Ascending aorta (tissue), 2 donors: ENCODE data around the gene KLHL14. TPM values are rescaled to one million over a fixed set of nuclear protein-coding genes. Genes with fewer than 3 reads are reported as not detected.

Experiments
- DNase-seq, 2 donors: peaks; one replicate each; pipeline ENCODE4 v3.0.0-alpha.2; 2019; ENCODE audit warnings: low spot score in 2 of 2
- H3K27ac ChIP-seq, 2 donors: fragments of 200-600 bp; sonication (generic); one replicate each; pipeline ENCODE4 v1.5.1; 2016 to 2017; ENCODE audit warnings: mild to moderate bottlenecking in 1 of 2
- H3K27me3 ChIP-seq: fragments of 200-600 bp; sonication (generic); one replicate; pipeline ENCODE4 v1.5.1; 2017
- H3K36me3 ChIP-seq, 2 donors: fragments of 200-600 bp; sonication (generic); one replicate each; pipeline ENCODE4 v1.5.1; 2016
- H3K4me1 ChIP-seq, 2 donors: fragments of 200-600 bp; sonication (generic); one replicate each; pipeline ENCODE4 v1.5.1; 2016 to 2017; ENCODE audit warnings: mild to moderate bottlenecking in 1 of 2
- H3K4me3 ChIP-seq, 2 donors: fragments of 200-600 bp; sonication (generic); one replicate each; pipeline ENCODE4 v1.5.1; 2016 to 2017; ENCODE audit warnings: mild to moderate bottlenecking in 1 of 2
- H3K9me3 ChIP-seq, 2 donors: fragments of 200-600 bp; sonication (generic); one replicate each; pipeline ENCODE4 v1.5.1; 2016
- intact Hi-C: fragments of 100-400 bp; cut with DNase I; formaldehyde crosslinking; loops from one replicate; pipeline ENCODE4 v1.15.1; 2023
- total RNA-seq: library from RNA; depleted of rRNA; stranded (reverse); fragments of >200 nt; gene quantifications from one replicate; pipeline ENCODE4 v1.1.0, GENCODE V29; 2016
- TF ChIP-seq, protein P1 (sequence below), 3 experiments: fragments of 200-600 bp in 2 of 3; fragments of 450-650 bp in 1 of 3; sonication (generic) in 2 of 3; IDR thresholded peaks; one replicate each; pipeline ENCODE4 v1.5.1; 2016 to 2019; ENCODE audit warnings: antibody characterized with exemption in 3 of 3, mild to moderate bottlenecking in 1 of 3, moderate library complexity in 1 of 3

The KLHL14 gene
- total RNA-seq, 1 donor from 2014 or later: not detected

DNA sequence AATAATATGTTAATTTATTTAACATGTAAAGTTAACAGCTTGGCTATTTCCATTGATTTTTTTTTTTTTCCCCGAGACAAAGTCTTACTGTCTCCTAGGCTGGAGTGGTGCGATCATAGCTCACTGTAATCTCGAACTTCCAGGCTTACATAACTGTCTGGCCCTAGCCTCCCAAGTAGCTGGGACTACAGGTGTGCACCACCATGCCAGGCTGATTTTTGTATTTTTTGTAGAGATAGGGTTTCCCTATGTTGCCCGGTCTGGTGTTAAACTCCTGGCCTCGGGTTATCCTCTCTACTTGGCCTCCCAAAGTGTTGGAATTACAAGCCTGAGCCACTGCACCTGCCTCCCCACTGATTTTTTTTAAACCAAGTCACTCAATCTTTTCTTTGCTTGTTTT, 32.5 kb upstream of the KLHL14 start:
- no peak overlapping the region for H3K27ac ChIP-seq
- TF ChIP-seq, protein P1, sequence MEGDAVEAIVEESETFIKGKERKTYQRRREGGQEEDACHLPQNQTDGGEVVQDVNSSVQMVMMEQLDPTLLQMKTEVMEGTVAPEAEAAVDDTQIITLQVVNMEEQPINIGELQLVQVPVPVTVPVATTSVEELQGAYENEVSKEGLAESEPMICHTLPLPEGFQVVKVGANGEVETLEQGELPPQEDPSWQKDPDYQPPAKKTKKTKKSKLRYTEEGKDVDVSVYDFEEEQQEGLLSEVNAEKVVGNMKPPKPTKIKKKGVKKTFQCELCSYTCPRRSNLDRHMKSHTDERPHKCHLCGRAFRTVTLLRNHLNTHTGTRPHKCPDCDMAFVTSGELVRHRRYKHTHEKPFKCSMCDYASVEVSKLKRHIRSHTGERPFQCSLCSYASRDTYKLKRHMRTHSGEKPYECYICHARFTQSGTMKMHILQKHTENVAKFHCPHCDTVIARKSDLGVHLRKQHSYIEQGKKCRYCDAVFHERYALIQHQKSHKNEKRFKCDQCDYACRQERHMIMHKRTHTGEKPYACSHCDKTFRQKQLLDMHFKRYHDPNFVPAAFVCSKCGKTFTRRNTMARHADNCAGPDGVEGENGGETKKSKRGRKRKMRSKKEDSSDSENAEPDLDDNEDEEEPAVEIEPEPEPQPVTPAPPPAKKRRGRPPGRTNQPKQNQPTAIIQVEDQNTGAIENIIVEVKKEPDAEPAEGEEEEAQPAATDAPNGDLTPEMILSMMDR (IDR thresholded peaks at IDR 0.05): no peak
- no peaks in the 10 kb centered on the region for H3K9me3 ChIP-seq
- intact Hi-C loops: no loop called here
- no peak overlapping the region for H3K4me3 ChIP-seq
- no peaks in the 10 kb centered on the region for H3K27me3 ChIP-seq
- H3K36me3 ChIP-seq: no peaks in the 10 kb centered on the region
- no peak for DNase-seq
- H3K4me1 ChIP-seq: no peaks in the 10 kb centered on the region

DNA sequence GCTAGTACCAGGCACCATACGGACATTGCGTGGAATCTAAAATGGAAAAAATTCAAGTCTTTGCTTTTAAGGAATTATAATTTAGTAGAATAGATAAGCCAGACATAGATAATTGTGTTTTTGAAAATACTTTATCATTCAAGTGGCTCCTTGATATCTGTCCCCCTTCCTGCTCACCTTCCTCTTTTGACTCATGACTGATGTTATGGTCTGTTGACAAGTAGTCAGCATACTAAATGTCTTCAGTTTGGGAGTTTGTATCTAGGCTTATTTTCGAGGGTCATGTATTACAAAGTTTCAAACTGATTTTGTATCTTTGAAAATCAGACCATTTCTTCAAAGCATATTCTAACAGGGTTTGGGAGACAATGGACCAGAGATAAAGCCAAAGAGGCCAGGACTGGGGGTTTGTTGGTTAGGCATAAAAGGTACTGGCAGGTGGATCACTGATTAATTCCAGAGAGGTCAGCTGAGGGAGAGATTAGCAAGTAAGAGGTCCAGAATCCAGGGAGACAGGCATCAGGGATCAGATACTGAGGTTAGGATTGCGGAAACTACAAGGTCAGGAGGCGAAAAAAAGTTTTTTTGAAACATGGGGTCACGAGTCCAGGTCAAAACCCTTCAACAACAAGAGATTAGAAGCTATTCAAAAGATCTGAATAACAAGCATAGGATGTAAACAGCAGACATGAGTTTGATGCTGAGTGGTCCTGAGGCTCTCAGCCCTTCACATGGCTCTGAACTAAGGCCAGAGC, 31.5 kb upstream of the KLHL14 start:
- DNase-seq: no peak
- Histone ChIP-seq H3K36me3 (no peaks in the 10 kb centered on the region), H3K4me3 (no peak overlapping the region), H3K9me3 (no peaks in the 10 kb centered on the region), H3K27me3 (no peaks in the 10 kb centered on the region), H3K4me1 (no peaks in the 10 kb centered on the region), H3K27ac (no peak overlapping the region)
- intact Hi-C loops: no loop called here
- TF ChIP-seq, protein P1 (IDR thresholded peaks at IDR 0.05): no peak

DNA sequence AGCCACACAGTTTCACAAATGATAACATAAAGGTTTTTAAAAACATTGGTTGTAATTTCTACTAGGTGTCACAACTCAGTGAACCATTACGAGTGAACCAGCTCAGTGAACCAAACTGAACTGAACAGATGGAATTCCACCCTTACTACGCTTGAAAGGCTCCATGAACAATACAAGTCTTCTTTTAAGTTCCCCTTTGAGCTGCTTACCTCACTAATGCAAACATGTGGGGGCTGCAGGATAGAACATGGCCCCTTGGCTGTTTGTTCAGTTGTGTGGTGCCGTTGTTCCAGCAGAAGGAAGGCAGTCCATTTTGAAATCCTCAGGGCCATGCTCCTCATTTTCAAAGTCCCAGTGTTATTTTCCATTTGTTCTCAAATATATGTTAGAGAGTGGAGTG, 30.7 kb upstream of the KLHL14 start:
- H3K9me3 ChIP-seq: no peaks in the 10 kb centered on the region
- H3K27ac ChIP-seq: no peak overlapping the region
- H3K36me3 ChIP-seq: no peaks in the 10 kb centered on the region
- DNase-seq: no peak
- intact Hi-C loops: no loop called here
- no peaks in the 10 kb centered on the region for H3K27me3 ChIP-seq
- TF ChIP-seq, protein P1 (IDR thresholded peaks at IDR 0.05): no peak
- H3K4me1 ChIP-seq: no peaks in the 10 kb centered on the region
- no peak overlapping the region for H3K4me3 ChIP-seq

DNA sequence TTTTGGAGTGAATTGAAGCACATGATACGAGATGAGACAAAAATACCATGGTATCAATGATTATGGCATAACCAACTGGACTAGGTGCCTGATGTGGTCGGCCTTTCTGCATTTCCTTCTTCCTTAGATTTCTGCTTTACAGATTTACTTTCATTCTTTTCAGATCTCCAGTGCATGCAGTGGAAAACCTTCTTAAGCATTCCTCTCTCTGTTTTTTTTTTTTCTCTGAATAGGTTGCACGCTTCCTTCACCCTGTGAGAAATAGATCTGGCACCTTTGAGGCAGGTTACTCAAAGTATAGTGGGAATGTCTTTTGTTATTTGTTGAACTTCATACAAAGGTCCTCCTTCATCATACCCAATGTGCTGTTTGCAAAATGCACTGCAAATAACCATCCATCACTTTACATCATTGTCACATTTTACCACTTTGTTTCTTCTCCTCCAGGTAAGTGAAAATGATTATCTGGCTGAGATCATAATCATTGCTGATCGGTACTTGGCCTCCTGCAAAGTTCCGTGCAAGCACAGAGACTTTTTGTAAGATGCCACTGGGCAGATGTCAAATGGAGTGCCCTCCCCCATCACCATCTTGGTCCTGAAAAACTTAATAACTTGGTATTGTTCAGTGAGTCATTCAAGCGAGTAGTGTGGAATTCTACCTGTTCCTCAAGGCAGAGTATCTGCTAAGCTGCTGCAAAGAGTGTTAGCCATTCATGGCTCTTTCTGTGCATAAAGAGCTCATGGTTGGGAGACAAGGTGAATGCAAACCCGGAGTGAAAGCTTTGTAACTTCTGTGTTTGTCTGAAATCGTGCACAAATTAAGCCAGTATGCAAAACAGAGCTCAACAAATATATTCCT, 30.0 kb upstream of the KLHL14 start:
- Histone ChIP-seq H3K27me3 (no peaks in the 10 kb centered on the region), H3K4me1 (no peaks in the 10 kb centered on the region), H3K27ac (no peak overlapping the region), H3K36me3 (no peaks in the 10 kb centered on the region), H3K4me3 (no peak overlapping the region), H3K9me3 (no peaks in the 10 kb centered on the region)
- TF ChIP-seq, protein P1 (IDR thresholded peaks at IDR 0.05): no peak
- DNase-seq: no peak
- intact Hi-C loops: no loop called here

DNA sequence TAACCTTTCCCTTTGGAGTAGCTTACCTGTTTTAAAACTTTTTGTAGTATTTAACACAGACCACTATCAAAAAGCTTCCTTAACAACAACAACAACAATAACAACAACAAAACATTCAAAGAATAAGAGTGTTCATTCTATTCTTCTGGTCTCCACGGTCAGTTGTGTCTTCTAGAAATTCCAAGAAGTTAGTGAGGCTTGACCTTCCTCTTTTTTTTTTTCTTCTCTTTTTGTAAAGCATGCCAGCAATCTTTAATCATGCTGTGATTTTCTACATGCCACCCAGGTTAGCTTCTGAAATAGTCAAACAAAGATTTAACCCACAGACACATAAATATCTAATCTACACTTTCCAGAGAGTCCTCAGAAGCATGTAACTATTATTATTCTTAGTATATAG, 28.4 kb upstream of the KLHL14 start:
- Histone ChIP-seq H3K27me3 (no peaks in the 10 kb centered on the region), H3K4me1 (no peaks in the 10 kb centered on the region), H3K9me3 (no peaks in the 10 kb centered on the region), H3K27ac (no peak overlapping the region), H3K36me3 (no peaks in the 10 kb centered on the region), H3K4me3 (no peak overlapping the region)
- intact Hi-C loops: no loop called here
- no peak for DNase-seq
- TF ChIP-seq, protein P1 (IDR thresholded peaks at IDR 0.05): no peak
